IMR-90 (cell line): Measurements from ENCODE around the gene CLSTN1. TPM values are rescaled to one million over a fixed set of nuclear protein-coding genes. Genes with fewer than 3 reads are reported as not detected.
A peak's percentile ranks its signal among the peaks of the same experiment; 100 is the strongest.

Experiments used
- ATAC-seq: fragments of 200-7000 bp; cut with Tn5 transposase; 2 replicates; pipeline ENCODE4 v1.9.1; 2020; ENCODE audit warnings: low read depth, mild to moderate bottlenecking, moderate library complexity
- BruUV-seq: library from RNA; stranded (reverse); fragments of 400-500 nt; replicated peaks from 2 replicates; lab custom pipeline; 2021; lab: Mats Ljungman, UMichigan
- CTCF ChIA-PET: fragments of 300-600 bp; formaldehyde crosslinking; extraction: SDS; loops from one replicate; lab custom pipeline; 2021; ENCODE audit warnings: antibody characterized with exemption; lab: Yijun Ruan, JAX
- POLR2A ChIA-PET: fragments of 300-600 bp; sonication (Branson Sonifier 250); formaldehyde crosslinking; loops from one replicate; lab custom pipeline; 2022; ENCODE audit warnings: antibody characterized with exemption; ENCODE audit not compliant: unreplicated experiment; lab: Charles Lee
- DNase-seq: peaks from one replicate; pipeline ENCODE4 v3.0.0; 2013
- H2AFZ ChIP-seq: replicated peaks from 2 replicates; pipeline ENCODE3; 2013; ENCODE audit warnings: low read length, mild to moderate bottlenecking; ENCODE audit not compliant: poor library complexity
- H2AK5ac ChIP-seq: 2 replicates; pipeline ENCODE4 v1.6.1; 2013; ENCODE audit warnings: low read depth, low read length, inconsistent platforms
- H2AK9ac ChIP-seq: replicated peaks from 2 replicates; pipeline ENCODE3; 2013; ENCODE audit warnings: mild to moderate bottlenecking, low read depth, low read length, moderate library complexity; ENCODE audit not compliant: poor library complexity
- H2BK120ac ChIP-seq: 2 replicates; pipeline ENCODE4 v1.6.1; 2013; ENCODE audit warnings: low read depth, low read length, inconsistent platforms
- H2BK15ac ChIP-seq: 3 replicates; pipeline ENCODE4 v1.6.1; 2013; ENCODE audit warnings: low read depth, low read length, inconsistent platforms
- H2BK20ac ChIP-seq: 2 replicates; pipeline ENCODE4 v1.6.1; 2013; ENCODE audit warnings: low read depth, mild to moderate bottlenecking, inconsistent platforms, low read length, moderate library complexity
- H2BK5ac ChIP-seq: 2 replicates; pipeline ENCODE4 v1.6.1; 2013; ENCODE audit warnings: mild to moderate bottlenecking, low read depth, low read length, inconsistent platforms; ENCODE audit not compliant: poor library complexity, severe bottlenecking
- H3K14ac ChIP-seq: replicated peaks from 2 replicates; pipeline ENCODE4 v1.6.1; 2013; ENCODE audit warnings: low read depth, low read length, inconsistent platforms
- H3K18ac ChIP-seq: 2 replicates; pipeline ENCODE4 v1.6.1; 2013; ENCODE audit warnings: low read depth, low read length, control low read depth
- H3K23ac ChIP-seq: 2 replicates; pipeline ENCODE4 v1.6.1; 2013; ENCODE audit warnings: low read depth, low read length, inconsistent platforms
- H3K27ac ChIP-seq: 2 replicates; pipeline ENCODE4 v1.5.1; 2013; ENCODE audit warnings: mild to moderate bottlenecking, control low read depth, low read length; ENCODE audit not compliant: insufficient read depth
- H3K27me3 ChIP-seq: 2 replicates; pipeline ENCODE4 v1.6.1; 2013; ENCODE audit warnings: low read length; ENCODE audit not compliant: control insufficient read depth, insufficient read depth
- H3K36me3 ChIP-seq: 2 replicates; pipeline ENCODE4 v1.6.1; 2013; ENCODE audit warnings: low read length, mixed read lengths; ENCODE audit not compliant: control insufficient read depth, insufficient read depth
- H3K4ac ChIP-seq: 2 replicates; pipeline ENCODE4 v1.6.1; 2013; ENCODE audit warnings: low read depth, low read length, inconsistent platforms
- H3K4me1 ChIP-seq: 2 replicates; pipeline ENCODE4 v1.6.1; 2013; ENCODE audit warnings: low read length, mixed read lengths; ENCODE audit not compliant: control insufficient read depth, insufficient read depth
- H3K4me2 ChIP-seq: 2 replicates; pipeline ENCODE4 v1.6.1; 2013; ENCODE audit warnings: low read depth, mild to moderate bottlenecking, control low read depth, low read length, moderate library complexity
- H3K4me3 ChIP-seq: 2 replicates; pipeline ENCODE4 v1.5.1; 2013; ENCODE audit warnings: low read depth, mild to moderate bottlenecking, control low read depth, low read length, moderate library complexity; ENCODE audit not compliant: insufficient read depth
- H3K56ac ChIP-seq: 2 replicates; pipeline ENCODE4 v1.6.1; 2013; ENCODE audit warnings: low read length, inconsistent platforms; ENCODE audit not compliant: insufficient read depth; ENCODE audit errors: extremely low read depth
- H3K79me1 ChIP-seq, 2 experiments: 2 replicates each; pipeline ENCODE4 v1.6.1; 2013; ENCODE audit warnings: low read length in 2 of 2, inconsistent platforms in 1 of 2, low read depth in 1 of 2
- H3K9ac ChIP-seq: 2 replicates; pipeline ENCODE4 v1.6.1; 2013; ENCODE audit warnings: low read depth, low read length, control low read depth
- H3K9me1 ChIP-seq: 2 replicates; pipeline ENCODE4 v1.6.1; 2013; ENCODE audit warnings: low read length, inconsistent platforms; ENCODE audit not compliant: insufficient read depth
- H3K9me3 ChIP-seq: 2 replicates; pipeline ENCODE4 v1.6.1; 2013; ENCODE audit warnings: low read length; ENCODE audit not compliant: control insufficient read depth, insufficient read depth
- H4K20me1 ChIP-seq: 2 replicates; pipeline ENCODE4 v1.6.1; 2013; ENCODE audit warnings: low read length, inconsistent platforms; ENCODE audit not compliant: insufficient read depth
- H4K5ac ChIP-seq: 2 replicates; pipeline ENCODE4 v1.6.1; 2013; ENCODE audit warnings: mild to moderate bottlenecking, low read depth, low read length, control low read depth
- H4K8ac ChIP-seq, 2 experiments: 2 replicates each; pipeline ENCODE4 v1.6.1; 2013; ENCODE audit warnings: low read depth in 2 of 2, low read length in 2 of 2, control low read depth in 1 of 2, inconsistent platforms in 1 of 2
- H4K91ac ChIP-seq: 2 replicates; pipeline ENCODE4 v1.6.1; 2013; ENCODE audit warnings: low read depth, low read length, inconsistent platforms; ENCODE audit not compliant: insufficient read depth
- CEBPB ChIP-seq: IDR thresholded peaks from 2 replicates; pipeline ENCODE4 v1.6.1; 2012; ENCODE audit warnings: low read depth, low read length, improper control_type of control experiment
- MXI1 ChIP-seq: IDR thresholded peaks from 2 replicates; pipeline ENCODE4 v1.6.1; 2012; ENCODE audit warnings: low read depth, mild to moderate bottlenecking, low read length, moderate library complexity, borderline replicate concordance
- WGBS, 2 experiments: methylation state at CpG; one replicate each; pipeline versions ENCODE4 v1.1.5 to v1.1.7; 2013; ENCODE audit warnings: missing lambda C conversion rate in 2 of 2; ENCODE audit not compliant: insufficient read length in 1 of 2; ENCODE audit errors: extremely low coverage in 2 of 2; 5-methylcytosine and 5-hydroxymethylcytosine counted together
- dilution Hi-C: fragments of 300-500 bp; cut with HindIII; formaldehyde crosslinking; loops from one replicate; pipeline ENCODE4 v1.14.3; 2018; ENCODE audit warnings: low sequenced_read_pairs; ENCODE audit not compliant: unreplicated experiment
- in situ Hi-C: fragments of 300-500 bp; cut with MboI; formaldehyde crosslinking; loops from 3 replicates; pipeline ENCODE4 v1.14.3; 2019; ENCODE audit warnings: low sequenced_read_pairs, inconsistent platforms, mixed read lengths
- intact Hi-C: fragments of 100-400 bp; cut with micrococcal nuclease; formaldehyde crosslinking; loops from 2 replicates; pipeline ENCODE4 v1.10.0; 2022
- polyA plus RNA-seq, 3 experiments: library from polyadenylated mRNA; depleted of rRNA; stranded (reverse); fragments of >200 nt; gene quantifications; 2 replicates each; pipeline ENCODE4 v1.2.3, GENCODE V29; 2012; ENCODE audit warnings: low replicate concordance in 1 of 3
- total RNA-seq: library from RNA; depleted of rRNA; stranded (reverse); fragments of >200 nt; gene quantifications from 2 replicates; pipeline ENCODE4 v1.2.3, GENCODE V29; 2012

Gene CLSTN1
- total and polyA plus RNA-seq, 2 of the 4 experiments (the other 2 are of a cell fraction): 30.1 to 72.2 TPM

DNA sequence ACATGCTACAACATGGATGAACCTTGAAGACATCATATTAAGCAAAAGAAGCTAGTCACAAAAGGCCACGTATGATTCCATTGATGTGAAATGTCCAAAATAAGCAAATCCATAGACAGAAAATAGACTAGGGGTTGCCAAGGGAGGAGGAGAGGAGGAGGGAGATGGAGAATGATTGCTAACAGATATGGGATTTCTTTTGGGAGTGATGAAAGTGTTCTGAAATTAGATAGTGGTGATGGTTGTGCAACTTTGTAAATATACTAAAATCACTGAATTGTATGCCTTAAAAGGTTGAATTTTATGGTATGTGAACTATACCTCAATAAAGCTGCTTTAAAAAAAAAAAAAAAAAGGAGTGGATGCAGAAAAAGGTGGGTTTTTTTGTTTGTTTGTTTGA is 7.6 kb downstream of the CLSTN1 start:
- no peak overlapping the region for H2AFZ ChIP-seq
- no peak overlapping the region for H2BK120ac ChIP-seq
- no peak overlapping the region for H3K23ac ChIP-seq
- peaks cover 31 to 62% of the 10 kb centered on the region in 2 experiments for H3K79me1 ChIP-seq
- H3K14ac ChIP-seq: no peak overlapping the region
- no peak for TF ChIP-seq MXI1
- TF ChIP-seq CEBPB: peak; percentile 85
- peak overlapping the region; percentile 61; the same call in 1 of the 2 replicates for H3K4me2 ChIP-seq
- no TSS peak for BruUV-seq
- in situ Hi-C loops (no loop called here), intact Hi-C loops (no loop called here), dilution Hi-C loops (no loop called here)
- H4K20me1 ChIP-seq: peaks cover 59% of the 10 kb centered on the region
- H4K5ac ChIP-seq: no peak overlapping the region; the same call in 1 of the 2 replicates
- WGBS, 2 experiments: no CpG with 5 or more reads among the region's 1 CpG
- no peak overlapping the region for H3K56ac ChIP-seq
- peak overlapping the region; percentile 48 for H2BK5ac ChIP-seq
- ATAC-seq (peak; percentile 80), DNase-seq (peak; percentile 60)
- no peaks in the 10 kb centered on the region for H3K36me3 ChIP-seq
- no peak overlapping the region for H3K9ac ChIP-seq
- no peak overlapping the region for H3K18ac ChIP-seq
- no peak overlapping the region for H2BK20ac ChIP-seq
- peaks cover 6% of the 10 kb centered on the region; the same call in 1 of the 2 replicates for H3K4me1 ChIP-seq
- ChIA-PET CTCF (interaction anchor here (0.5 to 0.6 kb wide), 2 partner anchors 28 to 230 kb away, joined by 3 to 4 read pairs; no protein-coding TSS in a partner anchor), POLR2A (interaction anchor here (0.6 kb wide), 1 partner anchor 11 kb away, joined by 6 read pairs; no protein-coding TSS in a partner anchor)
- H3K9me3 ChIP-seq: no peaks in the 10 kb centered on the region
- peaks cover 14% of the 10 kb centered on the region for H3K9me1 ChIP-seq
- H2AK5ac ChIP-seq: no peak overlapping the region
- no peak overlapping the region for H2AK9ac ChIP-seq
- no peak overlapping the region for H3K4me3 ChIP-seq
- H4K91ac ChIP-seq: no peak overlapping the region
- H2BK15ac ChIP-seq: no peak overlapping the region
- H3K27me3 ChIP-seq: no peaks in the 10 kb centered on the region
- H3K4ac ChIP-seq: no peak overlapping the region
- no peak overlapping the region for H4K8ac ChIP-seq
- peak overlapping the region; percentile 66; the same call in 1 of the 2 replicates for H3K27ac ChIP-seq
